Central memory CD8-positive, alpha-beta T cell (primary cell): ENCODE data around the gene METTL24.
"Not testable (repeated sequence)": the region's sequence is repeated elsewhere in the genome, so short reads cannot be mapped to it uniquely, and the experiment has no call there.

Experiments used
- ATAC-seq: fragments of 150-1000 bp; cut with Tn5 transposase; replicated peaks from 2 replicates; pipeline ENCODE4 v1.10.0; 2022; ENCODE audit warnings: mild to moderate bottlenecking, moderate FRiP score, moderate number of reproducible peaks; ENCODE audit not compliant: poor library complexity, severe bottlenecking; ENCODE audit errors: extremely low read depth
- DNase-seq, 2 donors: peaks; one replicate each; pipeline ENCODE4 v3.0.0; 2021; ENCODE audit warnings: low spot score in 2 of 2
- H3K27ac Mint-ChIP-seq: one replicate; pipeline ENCODE4 v1.8.0; 2022; ENCODE audit warnings: low read depth, mild to moderate bottlenecking, moderate library complexity, mixed read lengths
- H3K27me3 Mint-ChIP-seq: one replicate; pipeline ENCODE4 v1.8.0; 2022; ENCODE audit warnings: mixed read lengths
- H3K36me3 Mint-ChIP-seq: one replicate; pipeline ENCODE4 v1.8.0; 2022; ENCODE audit warnings: mild to moderate bottlenecking, moderate library complexity, mixed read lengths; ENCODE audit not compliant: insufficient read depth
- H3K4me1 Mint-ChIP-seq: one replicate; pipeline ENCODE4 v1.8.0; 2022; ENCODE audit warnings: mixed read lengths
- H3K4me3 Mint-ChIP-seq: one replicate; pipeline ENCODE4 v1.8.0; 2022; ENCODE audit warnings: mild to moderate bottlenecking, moderate library complexity, mixed read lengths
- H3K9me3 Mint-ChIP-seq: one replicate; pipeline ENCODE4 v1.8.0; 2022; ENCODE audit warnings: mixed read lengths

The METTL24 gene

GRCh38 chr6:110255211-110255750 is 102.9 kb downstream of the METTL24 start:
- DNase-seq (no peak), ATAC-seq (no peak)
- no peak overlapping the region for H3K27ac Mint-ChIP-seq
- H3K36me3 Mint-ChIP-seq = no peaks in the 10 kb centered on the region
- H3K4me1 Mint-ChIP-seq = no peaks in the 10 kb centered on the region
- peaks cover 9% of the 10 kb centered on the region for H3K9me3 Mint-ChIP-seq
- no peak overlapping the region for H3K4me3 Mint-ChIP-seq
- H3K27me3 Mint-ChIP-seq = peaks cover 28% of the 10 kb centered on the region

- no peak overlapping the region for H3K4me3 Mint-ChIP-seq
- no peaks in the 10 kb centered on the region for H3K4me1 Mint-ChIP-seq
- no peak overlapping the region for H3K27ac Mint-ChIP-seq
- ATAC-seq (no peak), DNase-seq (no peak)
- peaks cover 5% of the 10 kb centered on the region for H3K9me3 Mint-ChIP-seq
- peaks cover 9% of the 10 kb centered on the region for H3K27me3 Mint-ChIP-seq
- H3K36me3 Mint-ChIP-seq = no peaks in the 10 kb centered on the region
Measured at GRCh38 chr6:110250838-110251237, 107.3 kb downstream of the METTL24 start.

DNA sequence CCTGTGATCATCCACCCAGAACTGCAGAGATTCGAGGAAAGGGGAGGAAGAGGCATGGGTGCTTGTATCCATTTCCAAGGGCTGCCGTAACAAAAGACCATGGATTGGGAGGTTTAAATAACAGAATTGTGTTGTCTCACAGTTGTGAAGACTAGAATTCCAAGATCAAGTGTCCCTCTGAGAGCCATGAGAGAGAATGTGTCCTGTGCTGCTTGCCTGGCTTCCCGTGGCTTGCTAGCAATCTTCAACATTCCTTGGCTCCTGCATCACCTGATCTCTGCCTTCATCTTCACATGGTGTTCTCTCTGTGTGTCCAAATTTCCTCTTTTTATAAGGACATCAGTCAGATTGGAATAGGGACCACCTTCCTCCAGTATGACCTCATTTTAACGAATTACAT is 108.1 kb downstream of the METTL24 start:
- peaks cover under 1% of the 10 kb centered on the region for H3K27me3 Mint-ChIP-seq
- H3K36me3 Mint-ChIP-seq = no peaks in the 10 kb centered on the region
- peaks cover 5% of the 10 kb centered on the region for H3K9me3 Mint-ChIP-seq
- H3K27ac Mint-ChIP-seq = no peak overlapping the region
- ATAC-seq (no peak), DNase-seq (no peak)
- no peak overlapping the region for H3K4me3 Mint-ChIP-seq
- H3K4me1 Mint-ChIP-seq = no peaks in the 10 kb centered on the region

- no peaks in the 10 kb centered on the region for H3K27me3 Mint-ChIP-seq
- DNase-seq (no peak), ATAC-seq (no peak)
- no peaks in the 10 kb centered on the region for H3K4me1 Mint-ChIP-seq
- H3K36me3 Mint-ChIP-seq = no peaks in the 10 kb centered on the region
- H3K27ac Mint-ChIP-seq = no peak overlapping the region
- peaks cover 5% of the 10 kb centered on the region for H3K9me3 Mint-ChIP-seq
- H3K4me3 Mint-ChIP-seq = no peak overlapping the region
Measured at GRCh38 chr6:110246900-110247546, 111.1 kb downstream of the METTL24 start.

GRCh38 chr6:110246378-110246777 is 111.8 kb downstream of the METTL24 start:
- H3K4me3 Mint-ChIP-seq = no peak overlapping the region
- no peak overlapping the region for H3K27ac Mint-ChIP-seq
- ATAC-seq = no peak
- no peaks in the 10 kb centered on the region for H3K27me3 Mint-ChIP-seq
- no peak for DNase-seq
- H3K36me3 Mint-ChIP-seq = no peaks in the 10 kb centered on the region
- H3K4me1 Mint-ChIP-seq = no peaks in the 10 kb centered on the region
- peaks cover 5% of the 10 kb centered on the region for H3K9me3 Mint-ChIP-seq

GRCh38 chr6:110244621-110245020 is 113.5 kb downstream of the METTL24 start:
- H3K4me1 Mint-ChIP-seq, ATAC-seq, H3K9me3 Mint-ChIP-seq, H3K27ac Mint-ChIP-seq, H3K27me3 Mint-ChIP-seq, H3K36me3 Mint-ChIP-seq, H3K4me3 Mint-ChIP-seq, DNase-seq: not testable (repeated sequence)

DNA sequence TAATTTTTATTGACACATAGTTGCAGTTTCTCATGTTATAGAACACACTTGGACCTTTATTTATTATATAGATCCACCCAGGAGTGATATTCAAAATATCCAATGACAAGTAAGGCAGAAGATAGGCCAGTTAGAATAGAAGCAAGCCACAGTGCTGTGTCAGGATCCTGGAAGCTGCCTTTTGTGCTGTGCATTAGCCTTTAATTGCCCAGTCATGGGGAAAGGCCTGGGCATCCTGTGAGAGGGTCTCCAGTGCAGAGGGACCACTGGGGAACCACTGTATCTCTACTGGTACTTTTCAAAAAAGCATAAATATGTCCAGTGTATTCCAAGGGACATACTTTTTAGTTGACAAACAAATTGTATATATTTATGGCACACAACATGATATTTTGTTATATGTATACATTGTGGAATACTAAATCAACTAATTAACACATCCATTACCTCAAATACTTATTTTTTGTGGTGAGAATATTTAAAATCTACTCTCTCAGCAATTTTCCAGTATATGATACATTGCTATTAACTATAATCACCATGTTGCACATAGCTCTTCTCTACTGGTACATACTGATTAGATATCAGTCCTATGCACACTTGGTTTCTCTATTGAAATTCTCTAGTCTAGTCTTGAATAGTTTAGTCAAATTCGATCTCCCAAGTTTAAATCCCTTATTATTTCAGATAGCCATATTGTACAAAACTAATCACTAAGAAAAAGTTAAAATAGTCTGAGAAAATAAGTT is 118.4 kb downstream of the METTL24 start:
- Mint-ChIP-seq H3K36me3 (peaks cover 4% of the 10 kb centered on the region), H3K27me3 (no peaks in the 10 kb centered on the region), H3K4me3 (no peak overlapping the region), H3K9me3 (no peaks in the 10 kb centered on the region), H3K27ac (no peak overlapping the region), H3K4me1 (no peaks in the 10 kb centered on the region)
- no peak for DNase-seq
- no peak for ATAC-seq

DNA sequence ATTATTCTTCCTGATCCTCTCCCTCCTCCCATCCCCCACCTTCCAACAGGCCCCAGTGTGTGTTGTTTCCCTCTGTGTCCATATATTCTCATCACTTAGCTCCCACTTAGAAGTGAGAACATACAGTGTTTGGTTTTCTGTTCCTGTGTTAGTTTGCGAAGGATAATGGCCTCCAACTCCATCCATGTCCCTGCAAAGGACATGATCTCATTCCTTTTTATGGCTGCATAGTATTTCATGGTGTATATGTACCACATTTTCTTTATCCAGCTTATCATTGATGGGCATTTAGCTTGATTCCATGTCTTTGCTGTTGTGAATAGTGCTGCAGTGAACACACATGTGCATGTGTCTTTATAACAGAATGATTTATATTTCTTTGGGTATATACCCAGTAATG is 122.1 kb downstream of the METTL24 start:
- ATAC-seq, H3K27ac Mint-ChIP-seq, H3K4me1 Mint-ChIP-seq, DNase-seq, H3K36me3 Mint-ChIP-seq, H3K9me3 Mint-ChIP-seq, H3K27me3 Mint-ChIP-seq, H3K4me3 Mint-ChIP-seq: not testable (repeated sequence)

DNA sequence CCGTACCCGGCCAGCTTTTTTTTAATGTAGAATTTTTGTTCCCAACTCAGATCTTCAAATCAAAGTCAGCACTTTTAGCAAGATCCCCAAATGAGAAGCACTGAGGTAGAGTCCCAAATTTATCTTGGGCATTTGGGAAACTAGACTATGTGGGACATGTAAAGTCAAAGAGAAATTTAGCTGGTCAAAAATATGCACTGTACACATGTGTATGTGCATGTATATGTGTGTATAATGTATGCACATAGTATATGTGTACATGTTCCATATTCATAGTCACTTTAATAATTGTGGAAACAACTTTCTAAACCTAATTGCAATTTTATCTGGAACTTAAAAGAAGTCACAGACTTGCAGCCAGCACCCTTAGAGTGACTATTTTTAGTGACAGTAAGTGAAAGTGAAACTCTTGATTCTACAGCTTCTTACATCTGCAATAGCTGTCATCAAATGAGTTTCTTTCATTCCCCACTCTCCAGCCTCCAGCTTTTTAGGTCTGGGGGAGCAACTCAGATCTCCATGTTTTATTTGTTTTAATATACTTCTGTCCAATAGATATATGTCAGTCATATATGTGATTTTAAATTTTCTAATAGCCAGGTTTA is 124.3 kb downstream of the METTL24 start:
- Mint-ChIP-seq H3K9me3 (no peaks in the 10 kb centered on the region), H3K36me3 (peaks cover 16% of the 10 kb centered on the region), H3K4me1 (no peaks in the 10 kb centered on the region), H3K4me3 (no peak overlapping the region), H3K27ac (no peak overlapping the region), H3K27me3 (no peaks in the 10 kb centered on the region)
- no peak for DNase-seq
- peak; percentile 49 for ATAC-seq

DNA sequence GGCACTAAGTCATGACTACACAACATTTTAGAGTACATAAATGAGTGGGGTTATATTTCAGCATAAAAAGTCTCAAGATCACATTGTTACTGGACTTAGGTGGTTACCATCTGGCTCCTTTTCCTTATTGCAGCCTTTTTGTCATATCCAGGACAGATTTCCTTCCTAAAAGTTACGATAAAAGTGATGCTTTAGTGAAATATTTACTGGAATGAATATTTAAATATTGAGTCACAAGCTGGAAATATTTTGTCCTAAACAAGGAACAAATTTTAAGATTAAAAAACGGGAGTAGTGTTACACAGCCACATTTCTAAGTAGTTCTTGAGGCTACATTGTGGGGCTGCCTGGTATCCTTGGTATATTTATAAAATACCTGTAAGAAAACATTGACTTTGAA is 125.7 kb downstream of the METTL24 start:
- Mint-ChIP-seq H3K4me3 (no peak overlapping the region), H3K27ac (no peak overlapping the region), H3K27me3 (no peaks in the 10 kb centered on the region), H3K4me1 (no peaks in the 10 kb centered on the region), H3K9me3 (no peaks in the 10 kb centered on the region), H3K36me3 (peaks cover 16% of the 10 kb centered on the region)
- DNase-seq (no peak), ATAC-seq (no peak)

DNA sequence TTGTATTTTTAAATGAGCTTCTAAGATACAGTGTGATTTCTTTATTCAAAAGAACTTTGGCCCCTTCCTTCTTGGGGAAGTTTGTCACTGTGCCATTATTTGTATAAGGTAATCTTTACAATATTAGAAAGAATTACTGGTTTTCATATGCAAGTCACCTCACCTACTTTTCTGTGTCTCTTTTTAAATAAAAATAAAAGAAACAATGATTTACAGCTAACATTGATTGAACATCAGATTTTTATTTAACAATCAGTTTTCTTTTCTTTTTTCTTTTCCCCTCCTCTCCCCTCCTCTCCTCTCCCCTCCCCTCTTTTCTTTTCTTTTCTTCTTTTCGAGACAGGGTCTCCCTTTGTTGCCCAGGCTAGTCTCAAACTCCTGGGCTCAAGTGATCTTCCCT is 131.9 kb downstream of the METTL24 start:
- Mint-ChIP-seq H3K36me3 (peaks cover 23% of the 10 kb centered on the region), H3K9me3 (no peaks in the 10 kb centered on the region), H3K27ac (no peak overlapping the region), H3K27me3 (no peaks in the 10 kb centered on the region), H3K4me1 (no peaks in the 10 kb centered on the region), H3K4me3 (no peak overlapping the region)
- no peak for ATAC-seq
- DNase-seq = no peak

DNA sequence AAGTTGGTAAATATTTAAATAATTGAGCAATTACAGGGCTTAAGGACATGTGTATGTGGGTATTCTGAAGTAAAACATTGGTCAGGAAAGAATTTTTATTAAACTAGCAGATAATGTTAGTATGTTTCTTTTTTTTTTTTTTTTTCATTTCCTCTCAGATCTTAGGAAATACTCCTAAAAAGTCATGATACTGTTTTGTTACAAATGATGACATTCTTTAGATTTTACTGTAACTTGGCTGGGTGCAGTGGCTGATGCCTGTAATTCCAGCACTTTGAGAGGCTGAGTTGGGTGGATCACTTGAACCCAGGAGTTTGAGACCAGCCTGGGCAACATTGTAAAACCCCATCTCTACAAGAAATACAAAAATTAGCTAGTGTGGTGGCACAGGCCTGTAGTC is 136.4 kb downstream of the METTL24 start:
- Mint-ChIP-seq H3K27ac (no peak overlapping the region), H3K4me3 (no peak overlapping the region), H3K9me3 (no peaks in the 10 kb centered on the region), H3K27me3 (no peaks in the 10 kb centered on the region), H3K36me3 (peaks cover 38% of the 10 kb centered on the region), H3K4me1 (no peaks in the 10 kb centered on the region)
- DNase-seq (no peak), ATAC-seq (no peak)

DNA sequence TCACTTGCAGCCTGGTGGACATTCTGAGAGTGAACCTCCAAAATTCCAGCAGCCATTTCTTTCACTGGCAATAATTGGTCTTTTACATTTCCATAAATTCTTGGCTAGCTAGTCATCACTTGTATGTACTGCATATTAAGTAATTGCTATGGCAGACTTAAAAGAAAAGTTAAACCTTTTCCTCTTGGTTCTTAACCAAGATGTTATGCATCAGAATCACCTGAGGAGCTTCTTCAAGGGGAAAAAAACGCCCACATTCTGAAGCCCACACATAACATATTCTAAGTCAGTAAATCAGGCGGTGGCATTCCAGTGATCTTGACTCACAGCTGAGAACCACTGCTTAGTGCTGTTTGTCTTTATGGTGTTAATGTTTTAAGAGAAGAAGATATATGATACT is 140.9 kb downstream of the METTL24 start:
- no peak overlapping the region for H3K27ac Mint-ChIP-seq
- H3K9me3 Mint-ChIP-seq = no peaks in the 10 kb centered on the region
- peaks cover 56% of the 10 kb centered on the region for H3K36me3 Mint-ChIP-seq
- no peaks in the 10 kb centered on the region for H3K4me1 Mint-ChIP-seq
- H3K27me3 Mint-ChIP-seq = no peaks in the 10 kb centered on the region
- DNase-seq = no peak
- ATAC-seq = no peak
- H3K4me3 Mint-ChIP-seq = no peak overlapping the region
